Endodermal cell (in vitro differentiated cells): ENCODE results near the gene SPECC1. TPM values are rescaled to one million over a fixed set of nuclear protein-coding genes. Genes with fewer than 3 reads are reported as not detected.

Experiments used
- DNase-seq: peaks from one replicate; pipeline ENCODE4 v3.0.0-alpha.2; 2017
- H3K27ac ChIP-seq: 2 replicates; pipeline ENCODE4 v1.5.1; 2013; ENCODE audit warnings: mild to moderate bottlenecking, low read depth, low read length, moderate library complexity
- H3K27me3 ChIP-seq: 2 replicates; pipeline ENCODE4 v1.6.1; 2013; ENCODE audit warnings: mild to moderate bottlenecking, low read length, moderate library complexity; ENCODE audit not compliant: insufficient read depth, control insufficient read depth, poor library complexity, severe bottlenecking
- H3K36me3 ChIP-seq: 2 replicates; pipeline ENCODE4 v1.7.0; 2013; ENCODE audit warnings: mild to moderate bottlenecking, low read length, moderate library complexity; ENCODE audit not compliant: control insufficient read depth, insufficient read depth
- H3K4me1 ChIP-seq: one replicate; pipeline ENCODE4 v1.7.0; 2013; ENCODE audit warnings: low read length; ENCODE audit not compliant: control insufficient read depth, insufficient read depth
- H3K4me3 ChIP-seq: 2 replicates; pipeline ENCODE4 v1.5.1; 2013; ENCODE audit warnings: mild to moderate bottlenecking, low read length, moderate library complexity
- H3K9ac ChIP-seq: 2 replicates; pipeline ENCODE4 v1.6.1; 2013; ENCODE audit warnings: mild to moderate bottlenecking, low read length, moderate library complexity; ENCODE audit not compliant: poor library complexity, severe bottlenecking; ENCODE audit errors: extremely low read depth
- H3K9me3 ChIP-seq: 2 replicates; pipeline ENCODE4 v1.6.1; 2013; ENCODE audit warnings: mild to moderate bottlenecking, low read length, moderate library complexity; ENCODE audit not compliant: control insufficient read depth
- H3K27ac Mint-ChIP-seq: 2 replicates; pipeline ENCODE4 v1.8.0; 2020; ENCODE audit warnings: mixed read lengths
- H3K27me3 Mint-ChIP-seq: 2 replicates; pipeline ENCODE4 v1.8.0; 2021; ENCODE audit warnings: mild to moderate bottlenecking, mixed read lengths; ENCODE audit not compliant: insufficient read depth
- H3K36me3 Mint-ChIP-seq: 2 replicates; pipeline ENCODE4 v1.8.0; 2020; ENCODE audit warnings: low read depth, mixed read lengths
- H3K4me1 Mint-ChIP-seq: 2 replicates; pipeline ENCODE4 v1.8.0; 2020; ENCODE audit warnings: mixed read lengths
- H3K4me3 Mint-ChIP-seq: 2 replicates; pipeline ENCODE4 v1.8.0; 2020; ENCODE audit warnings: mild to moderate bottlenecking, moderate library complexity, mixed read lengths
- H3K9me3 Mint-ChIP-seq: 2 replicates; pipeline ENCODE4 v1.8.0; 2020; ENCODE audit warnings: mild to moderate bottlenecking, mixed read lengths
- CTCF ChIP-seq: fragments of 200-600 bp; sonication (generic); conservative IDR thresholded peaks from 2 replicates; pipeline ENCODE4 v1.5.0; 2021; ENCODE audit warnings: antibody characterized with exemption, mild to moderate bottlenecking
- WGBS, 2 experiments: methylation state at CpG; one replicate each; pipeline versions ENCODE4 v1.1.5 to v1.1.7; 2013; ENCODE audit warnings: missing lambda C conversion rate in 2 of 2, mixed read lengths in 1 of 2; ENCODE audit not compliant: insufficient coverage in 1 of 2, insufficient read length in 1 of 2; 5-methylcytosine and 5-hydroxymethylcytosine counted together
- total RNA-seq, 2 donors: library from RNA; stranded (reverse); fragmentation: NEBNext Ultra II Directional in 1 of 2; extraction: Animal tissue kit (Norgen Biotek cat#: 25700) in 1 of 2; gene quantifications; 2 replicates in 1 of 2; 3 replicates in 1 of 2; pipeline ENCODE4 v1.2.1, GENCODE V29; 2021

The SPECC1 gene
- total RNA-seq, 2 donors from 2014 or later, result 48.7 to 60.6 TPM

- no peak overlapping the region for H3K4me3 Mint-ChIP-seq
- TF ChIP-seq CTCF, result no peak
- peaks cover 26% of the 10 kb centered on the region for H3K4me1 Mint-ChIP-seq
- 89 to 97% methylated on average over 2 of the region's 3 CpGs for WGBS, 2 experiments
- Histone ChIP-seq H3K9me3 (no peaks in the 10 kb centered on the region), H3K9ac (no peak overlapping the region), H3K27me3 (no peaks in the 10 kb centered on the region), H3K36me3 (no peaks in the 10 kb centered on the region), H3K4me1 (peaks cover 16% of the 10 kb centered on the region), H3K27ac (no peak overlapping the region), H3K4me3 (no peak overlapping the region)
- no peak overlapping the region for H3K27ac Mint-ChIP-seq
- H3K9me3 Mint-ChIP-seq, result no peaks in the 10 kb centered on the region
- no peaks in the 10 kb centered on the region for H3K27me3 Mint-ChIP-seq
- no peak for DNase-seq
- no peaks in the 10 kb centered on the region for H3K36me3 Mint-ChIP-seq
These were observed 160.9 kb downstream of the SPECC1 start for GRCh38 chr17:20170085-20170484.

GRCh38 chr17:20171741-20172365 is 162.7 kb downstream of the SPECC1 start:
- Mint-ChIP-seq H3K4me3 (no peak overlapping the region), H3K27me3 (no peaks in the 10 kb centered on the region), H3K4me1 (peaks cover 22% of the 10 kb centered on the region), H3K27ac (peak overlapping the region; percentile 37), H3K9me3 (peaks cover 5% of the 10 kb centered on the region), H3K36me3 (no peaks in the 10 kb centered on the region)
- Histone ChIP-seq H3K9me3 (peaks cover 9% of the 10 kb centered on the region), H3K9ac (no peak overlapping the region), H3K27ac (peak overlapping the region; percentile 16), H3K36me3 (no peaks in the 10 kb centered on the region), H3K4me3 (no peak overlapping the region), H3K4me1 (peaks cover 9% of the 10 kb centered on the region), H3K27me3 (no peaks in the 10 kb centered on the region)
- 75 to 93% methylated on average over 1 to 2 of the region's 2 CpGs for WGBS, 2 experiments
- peak; percentile 74 for DNase-seq
- no peak for TF ChIP-seq CTCF

GRCh38 chr17:20172376-20172775 is 163.2 kb downstream of the SPECC1 start:
- H3K27ac ChIP-seq, result peak overlapping the region; percentile 16
- H3K36me3 ChIP-seq, result no peaks in the 10 kb centered on the region
- no peaks in the 10 kb centered on the region for H3K27me3 ChIP-seq
- TF ChIP-seq CTCF, result no peak
- peaks cover 9% of the 10 kb centered on the region for H3K9me3 ChIP-seq
- peaks cover 25% of the 10 kb centered on the region for H3K4me1 Mint-ChIP-seq
- peak overlapping the region; percentile 37 for H3K27ac Mint-ChIP-seq
- 55 to 61% methylated on average over 2 of the region's 2 CpGs for WGBS, 2 experiments
- no peaks in the 10 kb centered on the region for H3K36me3 Mint-ChIP-seq
- no peaks in the 10 kb centered on the region for H3K27me3 Mint-ChIP-seq
- DNase-seq, result peak; percentile 74
- no peak overlapping the region for H3K4me3 ChIP-seq
- no peak overlapping the region for H3K9ac ChIP-seq
- no peak overlapping the region for H3K4me3 Mint-ChIP-seq
- H3K9me3 Mint-ChIP-seq, result peaks cover 5% of the 10 kb centered on the region
- peaks cover 9% of the 10 kb centered on the region for H3K4me1 ChIP-seq
